HG03354 (cell line): ENCODE measurements around the gene SMIM7.
"Not testable (repeated sequence)": the region's sequence is repeated elsewhere in the genome, so short reads cannot be mapped to it uniquely, and the experiment has no call there.

Source experiments
- ATAC-seq: cut with Tn5 transposase; IDR thresholded peaks from one replicate; pipeline ENCODE4 v1.9.1; 2021; ENCODE audit warnings: mild to moderate bottlenecking; ENCODE audit not compliant: unreplicated experiment, poor library complexity, severe bottlenecking

Gene SMIM7

DNA sequence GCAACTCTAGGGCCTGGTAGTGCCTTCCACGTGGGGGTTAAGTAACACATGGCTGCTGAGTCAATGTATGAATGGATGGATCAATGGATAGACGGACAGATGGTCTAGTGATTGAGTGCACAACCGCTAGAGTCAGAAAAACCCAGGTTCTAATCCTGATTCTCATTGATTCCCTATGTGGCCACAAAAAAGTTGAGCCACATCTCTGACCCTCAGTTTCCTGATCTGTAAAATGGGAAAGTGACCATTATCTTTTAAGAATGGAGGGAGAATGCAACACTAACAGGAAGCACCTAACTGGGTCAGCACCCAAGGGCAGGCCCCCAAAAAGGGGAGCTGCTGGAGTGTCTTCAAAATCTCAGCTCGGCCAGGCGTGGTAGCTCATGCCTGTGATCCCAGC lies 2.6 kb downstream of the SMIM7 start:
- no peak for ATAC-seq

DNA sequence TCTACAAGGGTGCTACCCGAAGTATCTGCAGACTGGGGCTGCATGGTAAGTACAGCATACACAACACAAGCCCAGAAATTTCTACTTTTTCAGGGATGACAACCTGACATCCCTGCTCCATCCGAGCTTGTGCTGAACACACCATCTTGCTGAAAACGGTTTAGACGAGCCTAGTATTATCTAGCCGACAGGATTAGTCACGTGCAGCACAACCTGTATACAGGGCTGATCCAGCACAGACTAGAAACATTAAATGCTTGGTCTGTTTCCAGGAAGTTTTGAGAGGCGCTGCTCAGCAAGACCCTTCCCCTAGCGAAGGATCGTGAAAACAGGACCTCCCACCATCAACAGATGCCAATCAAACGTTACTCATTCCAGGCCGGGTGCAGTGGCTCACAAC lies 4.2 kb downstream of the SMIM7 start:
- no peak for ATAC-seq

DNA sequence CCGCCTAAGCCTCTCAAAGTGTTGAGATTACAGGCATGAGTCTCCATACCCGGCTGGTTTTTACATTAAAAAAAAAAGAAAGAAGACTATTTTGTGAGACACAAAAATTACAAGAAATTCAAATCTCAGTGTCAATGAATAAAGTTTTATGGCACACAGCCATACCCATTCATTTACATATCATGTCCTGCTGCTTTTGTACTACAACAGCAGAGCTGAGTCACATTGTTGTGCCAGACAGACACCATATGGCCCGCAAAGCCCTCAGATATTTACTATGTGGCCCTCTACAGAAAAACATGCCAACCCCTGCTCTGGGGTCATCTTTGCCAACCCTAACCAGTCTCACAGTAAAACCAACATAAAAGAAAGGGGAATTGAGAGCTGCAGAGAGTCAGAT lies 5.3 kb downstream of the SMIM7 start:
- ATAC-seq: no peak

DNA sequence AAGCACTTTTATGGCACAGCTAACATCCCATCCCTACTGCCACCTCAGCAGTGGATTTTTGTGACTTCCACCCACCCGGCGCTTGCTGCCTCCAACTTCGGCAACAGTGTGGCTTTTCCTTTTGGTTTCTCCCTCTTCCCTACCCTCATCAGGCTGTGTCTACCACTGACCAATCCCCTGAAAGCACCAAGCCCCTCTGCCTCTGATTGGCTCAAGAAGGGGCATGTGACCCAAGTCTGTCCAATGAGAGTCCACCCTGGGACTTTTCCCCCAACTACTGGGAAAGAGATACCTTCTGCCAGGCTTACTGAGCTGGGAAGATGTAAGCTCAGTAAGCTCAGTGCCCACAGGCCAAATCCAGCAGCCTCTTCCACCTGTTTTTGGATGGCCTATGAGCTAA lies 5.8 kb downstream of the SMIM7 start:
- ATAC-seq: no peak

DNA sequence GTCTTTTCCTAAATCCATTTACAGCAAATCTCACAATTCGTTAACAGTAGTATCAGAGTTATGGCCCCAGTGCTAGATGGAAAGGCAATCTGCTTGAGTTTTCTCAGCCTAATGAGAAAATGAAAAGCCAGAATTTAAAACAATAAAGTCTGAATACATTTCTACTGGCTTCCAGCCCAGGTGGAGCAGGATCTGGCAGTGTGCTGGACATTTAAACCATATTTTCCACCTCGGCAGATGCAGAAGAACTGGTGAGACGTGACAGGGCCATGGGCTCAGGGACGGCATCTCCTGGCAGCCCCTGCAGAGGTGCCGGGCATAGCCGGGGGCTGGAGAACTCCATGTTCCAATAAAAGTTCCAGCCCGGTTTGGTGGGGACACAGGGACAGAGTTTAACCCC lies 7.1 kb downstream of the SMIM7 start:
- ATAC-seq: no peak

DNA sequence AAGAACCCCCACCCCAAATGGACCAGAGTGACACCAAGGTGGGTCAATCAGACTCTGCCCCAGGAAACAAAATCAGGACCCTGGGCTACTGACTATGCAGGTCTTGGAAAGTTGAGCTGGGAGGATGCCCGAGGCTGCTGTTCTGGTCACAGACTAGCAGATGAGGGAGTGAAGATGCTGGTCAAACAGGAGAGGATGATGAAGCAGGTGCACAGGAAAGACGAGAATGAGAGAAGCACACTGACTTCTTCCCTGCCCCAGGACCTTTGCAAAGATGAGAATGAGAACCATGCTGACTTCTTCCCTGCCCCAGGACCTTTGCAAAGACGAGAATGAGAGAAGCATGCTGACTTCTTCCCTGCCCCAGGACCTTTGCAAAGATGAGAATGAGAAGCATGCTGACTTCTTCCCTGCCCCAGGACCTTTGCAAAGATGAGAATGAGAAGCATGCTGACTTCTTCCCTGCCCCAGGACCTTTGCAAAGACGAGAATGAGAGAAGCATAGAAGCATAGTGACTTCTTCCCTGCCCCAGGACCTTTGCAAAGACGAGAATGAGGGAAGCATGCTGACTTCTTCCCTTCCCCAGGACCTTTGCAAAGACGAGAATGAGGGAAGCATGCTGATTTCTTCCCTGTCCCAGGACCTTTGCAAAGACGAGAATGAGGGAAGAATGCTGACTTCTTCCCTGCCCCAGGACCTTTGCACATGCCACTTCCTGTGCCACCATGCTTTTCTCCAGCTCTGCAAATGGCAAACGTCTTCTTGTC lies 8.3 kb downstream of the SMIM7 start:
- ATAC-seq: not testable (repeated sequence)

DNA sequence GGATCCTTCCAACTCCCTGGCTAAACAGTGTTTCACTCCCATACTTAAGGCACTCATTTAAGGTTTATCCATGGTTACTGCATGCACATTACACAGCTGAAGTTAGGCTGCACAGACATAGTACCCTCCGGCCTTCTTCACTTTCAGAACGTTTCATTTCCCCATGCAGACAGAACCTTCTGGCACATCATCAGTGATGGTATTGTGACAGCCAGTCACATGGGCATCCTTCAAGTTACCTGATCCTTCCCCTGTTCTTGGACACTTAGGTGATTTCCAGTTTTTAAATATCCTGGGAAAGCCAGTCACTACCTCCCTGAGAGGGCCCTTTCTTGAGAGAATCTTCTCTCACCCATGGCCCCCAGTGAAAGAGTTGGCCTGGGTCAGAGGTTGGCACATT lies 9.1 kb downstream of the SMIM7 start:
- no peak for ATAC-seq

DNA sequence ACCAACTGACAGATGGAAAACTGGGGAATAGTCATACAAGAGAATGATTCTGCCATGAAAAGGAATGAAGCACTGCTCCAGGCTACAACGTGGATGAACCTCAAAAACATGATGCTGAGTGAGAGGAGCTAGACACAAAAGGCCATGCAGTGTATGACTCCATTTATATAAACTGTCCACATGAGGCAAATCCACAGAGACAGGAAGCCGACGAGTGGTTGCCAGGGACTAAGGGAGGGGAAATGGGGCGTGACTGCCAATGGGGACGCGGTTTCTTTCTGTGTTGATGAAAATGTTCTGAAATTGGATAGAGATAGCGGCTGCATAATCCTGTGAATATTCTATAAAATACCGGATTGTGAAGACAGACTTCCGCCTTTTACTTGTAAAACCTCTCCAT lies 10.2 kb downstream of the SMIM7 start:
- no peak for ATAC-seq

DNA sequence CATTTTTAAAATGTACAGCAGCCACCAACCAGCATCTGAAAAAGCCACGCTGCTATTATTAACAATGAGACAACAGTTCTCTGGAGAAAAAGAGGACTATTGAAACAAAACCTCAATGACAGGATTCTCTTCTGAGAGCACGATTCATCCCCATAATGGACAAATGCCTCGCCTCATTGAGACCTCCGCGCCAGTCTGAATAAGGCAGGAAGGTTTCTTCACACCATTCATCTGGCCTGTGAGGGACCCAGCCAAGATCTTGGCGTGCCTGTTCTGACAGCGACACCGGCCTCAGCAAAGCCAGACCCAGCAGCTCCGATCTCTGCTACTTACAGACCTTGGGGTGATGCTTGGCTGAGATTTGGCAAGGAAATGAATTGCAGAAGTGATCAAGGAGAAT lies 14.8 kb downstream of the SMIM7 start:
- ATAC-seq: no peak

DNA sequence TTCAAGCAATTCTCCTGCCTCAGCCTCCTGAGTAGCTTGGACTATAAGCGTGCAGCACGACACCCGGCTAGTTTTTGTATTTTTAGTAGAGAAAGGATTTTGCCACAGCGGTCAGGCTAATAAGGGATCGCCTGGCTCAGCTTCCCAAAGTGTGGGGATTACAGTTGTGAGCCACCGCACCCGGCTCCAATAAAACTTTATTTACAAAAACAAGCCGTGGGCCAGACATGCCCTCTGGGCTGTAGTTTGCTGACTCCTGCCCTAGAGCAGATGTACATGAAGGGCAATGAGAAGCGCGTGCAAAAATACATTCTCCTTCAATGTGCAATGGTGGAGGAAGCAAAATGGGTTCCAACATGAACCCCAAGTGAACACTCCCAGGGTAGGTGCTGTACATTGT lies 18.2 kb downstream of the SMIM7 start:
- no peak for ATAC-seq

DNA sequence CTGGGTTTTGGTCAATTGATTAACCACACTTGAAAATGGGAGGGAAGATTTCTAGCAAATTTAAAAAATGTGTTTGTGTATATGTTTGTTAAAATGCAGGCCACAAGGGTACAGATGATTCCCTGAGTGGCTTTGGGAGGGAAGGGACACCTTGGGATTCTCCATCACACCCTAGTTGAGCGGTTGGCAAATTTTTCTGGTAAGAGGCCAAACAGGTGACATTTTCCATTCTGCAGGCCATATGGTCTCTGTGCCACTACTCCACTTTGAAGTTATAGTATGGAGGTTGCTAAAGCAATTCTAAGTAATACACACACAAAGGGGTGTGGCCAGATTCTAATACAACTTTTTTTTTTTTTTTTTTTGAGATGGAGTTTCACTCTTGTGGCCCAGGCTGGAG lies 19.0 kb downstream of the SMIM7 start:
- ATAC-seq: no peak

DNA sequence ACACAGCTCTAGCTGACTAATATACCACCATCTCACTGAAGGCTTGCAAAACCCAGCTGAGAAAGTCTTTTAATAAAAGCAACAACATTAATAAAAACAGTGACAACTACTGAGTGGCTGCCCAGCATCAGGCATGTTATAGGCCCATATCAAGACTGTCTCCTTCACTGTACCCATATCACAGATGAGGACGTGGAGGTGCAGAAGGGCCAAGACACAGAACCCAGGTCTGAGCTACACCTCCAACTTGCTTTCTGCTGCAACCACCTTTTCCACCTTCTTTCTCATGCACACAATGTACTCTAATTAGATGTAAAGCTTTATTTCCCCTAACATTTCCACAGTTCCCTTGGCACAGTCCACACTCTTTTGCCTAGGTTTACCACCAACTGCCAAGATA lies 21.3 kb downstream of the SMIM7 start:
- no peak for ATAC-seq

DNA sequence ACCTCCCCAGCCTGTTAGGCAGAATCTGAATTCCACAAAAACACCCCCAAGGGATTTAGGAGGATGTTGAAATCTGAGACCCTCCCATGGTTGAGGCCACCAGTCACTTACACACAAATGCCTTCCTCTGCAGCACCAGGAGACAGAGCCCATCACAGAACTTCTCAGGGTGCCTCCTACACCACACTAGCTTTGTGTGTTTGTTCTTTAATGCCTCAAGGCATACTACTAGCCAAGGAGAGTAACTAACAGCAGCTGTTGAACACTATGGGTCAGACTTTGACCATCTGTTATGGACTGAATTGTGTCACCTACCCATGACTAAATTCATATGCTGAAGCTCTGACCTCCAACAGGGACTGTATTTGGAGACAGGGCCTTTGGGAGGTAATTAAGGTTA lies 22.4 kb downstream of the SMIM7 start:
- no peak for ATAC-seq

DNA sequence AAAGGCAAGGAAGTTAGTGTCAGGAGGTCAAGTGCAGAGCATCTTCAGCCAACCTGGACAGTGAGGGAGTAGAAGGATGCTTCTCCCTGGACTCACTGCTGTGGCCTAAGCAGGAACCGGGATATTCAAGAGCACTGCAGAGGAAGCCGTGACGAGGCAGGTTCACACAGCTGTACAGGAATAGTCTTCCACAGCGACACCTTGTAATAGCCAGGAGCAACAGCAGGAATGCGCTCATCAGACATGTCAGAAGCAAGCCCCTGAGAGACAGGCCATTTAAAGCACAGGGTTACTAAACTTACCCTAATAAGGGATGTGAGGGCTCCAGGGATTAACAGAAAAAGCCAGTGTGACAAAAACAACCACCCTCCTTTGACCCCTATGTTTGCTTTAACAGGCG lies 28.5 kb downstream of the SMIM7 start:
- ATAC-seq: no peak

DNA sequence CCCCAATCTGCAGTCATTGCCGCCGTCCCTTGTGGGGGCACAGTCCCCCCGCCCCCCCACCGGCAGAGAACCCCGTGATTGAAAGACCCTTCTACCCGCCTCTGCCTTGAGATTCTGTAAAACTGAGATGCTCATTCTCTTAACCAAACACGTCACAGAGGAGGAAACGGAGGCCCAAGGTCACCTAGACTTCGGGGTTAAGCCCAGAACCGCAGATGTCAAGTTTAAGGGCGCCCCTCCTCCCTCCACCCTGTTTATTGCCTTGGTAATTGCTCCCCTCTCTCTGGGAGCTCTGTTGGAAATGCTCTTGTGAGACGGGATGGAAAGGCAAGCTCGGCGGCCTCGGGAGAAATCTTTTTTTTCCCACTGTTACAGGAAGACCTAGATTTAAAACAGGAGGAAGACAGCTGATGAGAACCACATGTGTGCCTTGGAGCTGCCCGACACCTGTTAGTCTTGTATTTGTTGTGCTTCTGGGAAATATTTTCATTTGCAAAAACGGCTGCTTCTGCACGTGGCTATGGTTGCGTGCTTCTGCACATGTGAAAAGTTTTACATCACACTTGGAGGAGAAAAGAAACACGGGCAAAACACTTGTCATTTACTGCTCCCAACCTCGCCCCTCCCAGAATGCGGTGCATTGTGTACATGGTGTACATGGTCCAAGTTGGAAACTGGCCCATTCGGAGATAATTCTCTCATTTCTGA lies 30.8 kb downstream of the SMIM7 start:
- peak; percentile 9 for ATAC-seq

DNA sequence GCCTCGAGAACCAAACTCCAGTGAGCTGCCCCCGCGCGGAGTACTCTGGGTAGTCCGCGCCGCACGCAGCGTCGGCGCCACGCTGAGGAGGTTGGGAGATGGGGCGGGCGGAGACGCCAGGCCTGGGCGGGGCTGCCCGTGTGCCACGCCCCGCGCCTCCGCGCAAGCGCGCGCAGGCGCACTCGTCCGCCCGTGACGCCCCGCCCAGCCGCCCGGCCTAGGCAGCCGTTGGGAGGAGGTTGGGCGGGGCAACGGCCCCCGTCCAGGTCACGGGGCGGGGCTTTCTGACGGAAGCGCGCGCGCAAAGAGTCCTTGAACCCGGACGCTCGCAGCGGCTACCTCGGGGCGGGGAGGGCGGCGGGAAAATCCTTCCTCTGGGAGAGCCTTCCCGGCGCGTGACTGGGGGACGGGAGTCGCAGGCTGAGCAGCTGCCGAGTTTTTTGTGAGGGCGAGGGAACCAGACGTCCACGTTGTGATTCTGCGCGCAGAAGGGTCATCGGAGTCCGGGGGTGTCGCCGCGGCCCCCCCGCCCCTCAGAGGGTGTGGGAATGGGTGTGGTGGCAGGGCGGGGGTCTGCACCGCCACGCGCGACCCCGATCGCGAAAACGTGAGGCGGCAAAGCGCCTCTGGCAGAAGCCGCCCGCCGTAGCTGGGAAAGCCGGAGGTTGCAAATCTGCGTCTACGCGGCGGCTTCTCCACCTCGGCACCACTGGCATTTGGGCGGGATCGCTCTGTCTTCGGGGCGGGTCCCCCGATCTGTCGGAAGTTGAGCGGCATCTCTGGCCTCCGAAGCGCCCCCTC lies 31.6 kb downstream of the SMIM7 start, which contains the start of gene MED26:
TSS of gene MED26 (minus strand) at position 22 of the 801 bp plus-strand sequence. CDS start 261 bp downstream, outside the sequence.
- ATAC-seq: peak; percentile 85

DNA sequence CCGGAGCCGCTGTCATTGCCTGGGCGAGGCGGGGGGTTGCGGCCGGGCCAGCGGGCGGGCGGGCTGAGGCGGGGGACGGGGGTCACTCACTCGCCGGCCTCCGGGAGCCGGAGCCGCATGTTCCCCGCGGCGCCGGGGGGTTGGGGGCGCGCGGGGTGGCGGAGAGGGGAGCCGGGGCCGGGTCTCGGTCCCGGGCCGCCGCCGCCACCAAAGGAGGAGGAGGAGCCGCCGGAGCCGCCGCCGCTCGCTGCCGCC lies 32.1 kb downstream of the SMIM7 start:
- ATAC-seq: no peak

DNA sequence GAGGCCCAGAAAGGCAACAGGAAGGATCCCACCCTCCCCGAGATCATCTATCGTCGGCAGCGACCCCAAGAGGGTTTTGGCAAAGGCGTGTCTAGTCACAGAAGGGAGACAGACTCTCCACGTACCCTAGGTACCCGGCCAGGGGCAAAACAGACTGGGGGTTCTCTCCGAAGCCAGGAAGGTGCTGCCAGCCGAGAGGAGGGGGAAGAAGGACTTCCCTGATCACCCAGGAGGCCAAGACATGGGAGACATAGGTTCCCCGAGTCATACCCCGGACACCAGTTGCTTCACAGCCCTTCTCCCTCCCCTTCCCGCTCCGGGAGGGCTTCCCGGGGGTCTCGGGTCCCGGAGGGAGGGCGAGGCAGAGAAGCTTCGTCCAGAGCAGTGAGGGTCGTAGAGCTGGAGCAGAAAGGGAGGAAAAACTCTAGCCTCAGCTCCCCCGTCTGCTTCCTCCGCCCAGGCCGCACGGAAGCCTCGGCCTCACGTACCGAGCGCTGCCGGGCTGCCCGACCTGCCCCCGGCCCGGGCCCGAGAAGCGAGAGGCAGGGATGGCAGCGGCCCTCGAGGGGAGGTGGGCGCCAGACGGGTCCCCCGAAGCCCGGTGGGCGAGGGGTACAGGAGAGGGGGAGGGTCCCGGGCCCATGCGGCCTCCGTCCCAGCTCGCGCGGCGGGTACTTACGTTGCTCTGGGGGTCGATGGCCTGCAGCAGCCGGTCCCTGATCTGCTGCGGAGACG lies 32.6 kb downstream of the SMIM7 start:
- ATAC-seq: no peak

DNA sequence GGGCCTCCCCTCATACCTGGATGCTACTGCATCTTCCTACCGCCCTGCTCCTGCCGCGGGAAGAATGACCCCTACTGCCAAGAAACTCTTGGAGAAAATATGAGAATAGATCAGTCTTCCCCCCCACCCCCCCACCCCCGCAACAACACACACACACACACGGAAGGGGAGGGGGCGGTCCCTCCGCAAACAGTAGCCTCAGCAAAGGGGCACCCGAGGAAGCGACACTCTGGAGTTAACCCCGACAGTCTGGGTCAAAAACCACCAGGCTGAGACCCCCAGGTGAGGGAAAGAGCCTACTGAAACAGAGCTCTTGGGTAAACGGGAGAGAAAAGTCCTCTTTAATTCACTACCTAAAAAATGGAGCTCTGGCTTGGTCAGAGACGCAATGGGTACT lies 33.1 kb downstream of the SMIM7 start:
- ATAC-seq: no peak
